Measurements from ENCODE around the gene BLOC1S5. TPM values are rescaled to one million over a fixed set of nuclear protein-coding genes. Genes with fewer than 3 reads are reported as not detected.

BLOC1S5 gene
- polyA plus RNA-seq, 10 donors = 12.1 to 16.9 (median 13.2) TPM

DNA sequence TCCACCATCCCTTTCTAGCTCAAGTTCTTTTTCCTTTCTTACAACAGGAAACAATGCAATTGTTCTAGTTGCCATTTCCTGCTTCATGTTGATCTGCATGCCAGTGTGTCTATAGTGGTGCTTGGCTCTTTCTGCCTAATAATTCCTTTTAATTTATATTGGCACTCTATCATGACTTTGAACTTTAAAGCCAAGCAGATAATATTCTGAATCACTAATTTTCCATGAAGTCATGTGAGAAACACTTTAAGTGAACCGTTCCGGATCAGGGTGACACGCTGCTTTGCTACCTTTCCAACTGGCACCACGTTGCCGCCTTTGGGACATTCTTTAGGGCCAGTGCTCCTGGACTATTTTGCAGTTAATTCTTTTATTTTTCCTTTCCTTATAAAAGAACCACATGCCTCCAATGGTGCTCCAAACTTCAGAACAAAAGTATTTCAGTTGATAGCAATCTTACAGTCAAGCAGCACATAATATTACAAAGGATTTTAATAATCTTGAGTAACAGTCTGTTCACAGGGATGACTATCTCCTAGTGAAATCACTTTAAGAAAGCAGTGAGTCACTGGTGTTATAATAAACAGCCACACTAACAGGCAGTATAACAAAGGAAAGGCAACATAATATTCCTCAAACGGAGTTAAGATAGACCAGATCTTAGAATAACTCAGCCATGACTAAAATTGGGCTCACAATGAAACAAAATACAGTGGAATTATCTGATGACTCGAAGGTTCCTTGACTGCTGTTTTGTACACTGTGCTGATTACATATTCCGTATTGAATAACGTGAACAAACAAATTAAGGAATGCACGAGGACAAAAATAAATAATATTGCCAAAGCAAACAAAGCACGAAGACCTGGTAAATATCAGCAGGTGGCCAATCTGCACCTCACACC, 19.0 kb upstream of the BLOC1S5 start:
- peak in 1 of 3 donors; percentile 66 for DNase-seq

DNA sequence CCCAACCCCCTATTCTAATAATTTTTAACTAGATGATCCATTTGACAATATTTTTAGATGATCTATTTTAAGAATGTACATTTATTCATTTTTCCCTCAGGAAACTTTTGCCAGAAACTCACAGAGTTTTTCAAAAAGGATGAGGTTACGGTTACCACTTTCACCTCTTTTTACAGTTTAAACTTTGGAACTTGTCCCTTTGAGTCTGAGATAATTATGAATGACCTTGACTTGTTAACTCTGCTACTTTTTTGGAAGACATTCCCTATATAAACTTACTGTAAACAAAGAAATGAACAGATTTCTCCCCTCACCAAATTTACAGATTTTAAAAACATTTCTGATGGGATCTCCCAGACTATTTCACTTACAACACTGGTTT, 18.4 kb upstream of the BLOC1S5 start:
- no peak for DNase-seq

- DNase-seq = no peak
Observed at GRCh38 chr6:8080362-8081151, 16.4 kb upstream of the BLOC1S5 start.

DNA sequence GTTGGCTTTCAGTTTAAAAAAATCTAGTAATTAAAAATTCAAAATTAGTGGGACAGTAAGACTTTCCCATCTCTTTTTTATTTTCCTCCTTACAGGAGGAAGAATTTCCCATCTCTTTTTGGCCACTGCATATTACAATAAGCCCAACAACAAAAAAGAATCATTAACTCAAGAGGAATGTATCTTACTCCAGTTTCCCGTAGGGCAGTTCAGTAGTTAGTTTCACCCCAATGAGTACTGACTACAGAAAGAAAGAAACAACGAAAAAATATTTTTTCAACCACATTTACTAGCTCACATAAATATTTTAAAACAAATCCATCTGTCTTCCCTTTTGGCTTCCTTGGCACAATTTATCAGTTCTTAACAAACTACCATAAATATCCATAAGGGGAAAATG, 14.9 kb upstream of the BLOC1S5 start:
- DNase-seq = no peak

DNA sequence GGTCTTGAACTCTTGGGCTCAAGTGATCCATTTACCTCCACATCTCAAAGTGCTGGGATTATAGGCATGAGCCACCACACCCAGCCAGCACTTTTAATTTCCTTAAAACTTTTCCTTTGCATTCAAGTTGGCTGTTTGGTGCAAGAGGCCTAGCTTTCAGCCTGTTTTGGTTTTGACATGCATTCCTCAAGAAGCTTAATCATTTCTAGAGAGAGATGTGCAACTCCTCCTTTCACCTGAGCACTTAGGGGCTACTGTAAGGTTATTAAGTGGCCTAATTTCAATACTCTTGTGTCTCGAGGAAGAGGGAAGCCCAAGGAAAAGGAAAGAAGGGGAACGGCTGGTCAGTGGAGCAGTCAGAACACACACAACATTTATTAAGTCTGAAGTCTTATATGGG, 13.8 kb upstream of the BLOC1S5 start:
- DNase-seq = no peak

DNA sequence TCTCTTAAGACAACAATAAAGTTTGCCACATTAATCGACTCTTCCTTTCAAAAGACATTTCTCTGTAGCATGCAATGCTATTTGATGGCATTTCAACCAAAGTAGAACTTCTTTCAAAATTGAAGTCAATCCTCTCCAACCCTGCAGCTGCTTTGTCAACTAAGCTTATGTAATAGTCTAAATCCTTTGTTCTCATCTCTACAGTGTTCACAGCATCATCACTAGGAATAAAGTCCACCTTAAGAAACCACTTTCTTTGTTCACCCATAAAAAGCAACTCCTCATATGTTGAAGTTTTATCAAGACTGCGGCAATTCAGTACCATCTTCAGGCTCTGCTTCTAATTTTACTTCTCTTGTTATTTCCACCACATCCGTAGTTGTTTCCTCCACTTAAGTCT, 11.5 kb upstream of the BLOC1S5 start:
- no peak for DNase-seq

DNA sequence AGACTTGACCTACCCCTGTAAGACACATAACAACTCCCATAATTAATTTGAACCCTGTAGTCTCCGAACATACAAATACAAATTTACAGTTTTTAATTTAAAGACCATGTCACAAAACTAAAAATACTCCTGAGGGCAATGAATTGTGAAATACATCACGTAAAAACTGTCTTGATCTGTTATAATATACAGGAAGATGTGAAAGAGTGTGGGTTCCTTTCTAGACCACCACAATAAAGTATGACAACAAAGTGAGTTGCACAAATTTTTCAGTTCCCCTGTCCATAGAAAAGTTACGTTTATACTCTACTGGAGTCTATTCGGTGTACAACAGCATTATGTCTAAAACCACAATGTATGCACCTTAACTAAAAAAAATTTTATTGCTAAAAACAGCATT, 11.0 kb upstream of the BLOC1S5 start:
- DNase-seq = no peak

DNA sequence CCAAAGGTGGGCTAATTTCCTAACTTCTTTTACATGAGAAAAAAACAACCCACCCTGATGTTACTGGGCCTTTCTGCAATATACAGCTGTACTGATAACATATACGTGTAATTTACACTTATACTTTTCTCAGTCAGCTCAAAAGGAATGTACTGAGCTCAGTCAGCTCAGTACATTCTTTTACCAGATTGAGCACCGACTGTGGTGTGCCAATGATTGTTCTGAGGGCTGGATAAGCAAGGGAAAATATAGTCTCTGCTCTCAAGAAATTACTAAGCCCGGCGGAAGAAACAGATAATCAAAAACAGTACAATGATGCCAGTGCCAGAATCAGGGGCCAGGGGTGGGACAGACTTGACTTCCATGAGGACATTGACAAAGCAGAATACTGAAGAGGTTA, 10.0 kb upstream of the BLOC1S5 start:
- DNase-seq = peak in 1 of 3 donors; percentile 9

DNA sequence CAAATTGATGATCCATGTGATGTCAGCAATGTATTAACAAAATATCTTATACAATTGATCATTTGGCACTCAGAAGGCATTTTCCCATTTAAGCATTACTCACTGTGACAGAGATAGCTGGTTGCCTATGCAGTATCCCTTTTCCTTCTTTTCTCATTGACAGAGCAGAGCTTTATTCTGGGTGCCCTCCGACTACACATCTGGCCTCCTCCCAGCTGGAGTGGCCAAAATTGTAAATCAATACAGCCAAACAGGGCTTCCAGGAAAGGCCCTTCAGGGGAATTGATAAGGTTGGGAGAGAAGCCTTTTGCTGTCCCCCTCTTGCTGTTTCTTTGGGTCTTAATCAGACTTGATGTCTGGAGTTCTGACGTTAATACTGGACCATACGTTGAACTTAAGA, 9.6 kb upstream of the BLOC1S5 start:
- no peak for DNase-seq

GRCh38 chr6:8070718-8071117, 6.5 kb upstream of the BLOC1S5 start:
- DNase-seq = no peak

DNA sequence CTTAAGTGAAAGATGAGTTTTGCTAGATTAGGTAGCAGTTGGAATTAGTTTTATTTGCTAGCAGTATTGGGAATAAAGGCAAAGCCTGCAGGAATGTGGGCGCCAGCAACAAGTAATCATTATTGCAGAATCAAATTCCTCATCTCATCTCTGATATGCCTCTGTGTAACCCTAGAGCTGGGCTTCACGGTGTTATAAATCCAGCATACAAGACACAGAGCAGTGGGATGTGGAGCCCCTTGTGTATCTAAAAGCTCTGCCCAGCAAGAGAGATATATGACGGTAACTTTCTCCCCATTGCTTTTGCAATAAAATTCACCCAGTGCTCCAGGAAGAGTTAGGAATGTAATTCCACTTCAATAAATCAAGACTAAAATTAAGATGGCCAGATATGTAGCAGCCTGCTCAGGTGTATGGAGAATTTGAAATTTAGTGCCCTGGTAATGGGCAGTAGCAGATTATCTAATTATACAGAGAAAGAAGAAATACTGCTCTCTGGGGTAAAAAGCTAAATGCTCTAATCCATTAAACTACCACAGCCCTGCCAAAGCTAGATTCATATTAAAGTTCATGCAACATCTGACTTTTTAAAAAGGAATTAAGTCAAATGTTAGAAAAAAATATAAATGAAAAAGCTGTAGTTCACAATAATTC, 5.6 kb upstream of the BLOC1S5 start:
- no peak for DNase-seq

DNA sequence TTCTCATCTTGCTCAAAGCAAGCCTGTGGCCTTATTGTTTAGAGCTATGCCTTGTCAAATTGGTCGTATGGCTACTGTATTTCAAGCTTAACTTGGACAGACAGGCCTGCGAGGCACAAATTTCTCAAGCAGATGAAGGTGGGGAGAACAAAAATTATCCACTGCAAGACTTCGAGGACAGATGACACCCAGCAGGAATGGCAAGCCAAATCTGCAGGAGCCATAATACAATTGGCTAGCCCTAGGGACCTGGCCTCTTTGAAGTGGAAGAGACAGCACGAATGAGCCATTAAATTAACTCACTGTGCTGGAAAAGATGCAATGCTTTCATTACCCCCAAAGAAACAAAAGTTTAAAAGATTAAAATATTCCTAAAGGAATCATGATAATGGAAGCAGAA, 5.0 kb upstream of the BLOC1S5 start:
- no peak for DNase-seq

- DNase-seq = no peak
Observed at GRCh38 chr6:8066108-8066507, 1.9 kb upstream of the BLOC1S5 start.

GRCh38 chr6:8065519-8065911, 1.3 kb upstream of the BLOC1S5 start:
- no peak for DNase-seq

DNA sequence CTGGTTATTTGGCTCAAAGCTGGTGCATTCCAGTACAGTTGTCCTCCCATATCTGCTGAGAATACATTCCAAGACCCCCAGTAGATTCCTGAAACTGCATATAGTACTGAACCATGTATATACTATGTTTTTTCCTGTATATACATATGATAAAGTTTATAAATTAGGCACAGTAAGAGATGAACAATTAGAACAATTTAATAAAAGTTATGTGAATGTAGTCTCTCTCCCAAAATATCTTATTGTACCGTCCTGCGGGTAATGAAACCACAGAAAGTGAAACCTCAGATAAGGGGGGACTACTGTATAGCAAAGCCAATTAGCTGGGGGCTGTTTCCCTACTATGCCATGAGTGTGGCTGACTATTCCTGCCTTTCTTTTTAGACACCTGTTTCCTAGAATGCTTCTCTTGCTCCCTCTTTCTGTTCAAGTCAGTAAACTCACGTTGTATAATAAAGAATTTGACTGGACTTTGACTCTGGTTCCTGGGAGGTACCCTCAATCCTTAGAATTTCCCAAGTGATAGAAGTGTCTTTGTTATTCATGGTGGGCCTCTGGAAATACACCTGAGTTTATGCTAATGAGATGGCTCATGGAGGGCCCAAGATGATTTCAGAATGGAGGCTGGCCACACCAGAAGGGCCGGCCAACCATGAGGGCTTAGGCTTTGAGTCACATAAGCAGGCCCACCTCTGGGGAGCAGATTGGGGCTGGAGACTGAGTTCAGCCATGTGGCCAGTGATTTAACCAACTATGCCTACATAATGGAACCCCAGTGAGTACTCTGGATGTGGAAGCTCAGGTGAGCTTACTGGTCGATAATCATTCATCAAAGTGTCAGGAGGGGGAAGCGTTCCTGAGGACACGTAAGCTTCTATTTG, 689 bp upstream of the BLOC1S5 start:
- peak in 1 of 3 donors; percentile 3 for DNase-seq

DNA sequence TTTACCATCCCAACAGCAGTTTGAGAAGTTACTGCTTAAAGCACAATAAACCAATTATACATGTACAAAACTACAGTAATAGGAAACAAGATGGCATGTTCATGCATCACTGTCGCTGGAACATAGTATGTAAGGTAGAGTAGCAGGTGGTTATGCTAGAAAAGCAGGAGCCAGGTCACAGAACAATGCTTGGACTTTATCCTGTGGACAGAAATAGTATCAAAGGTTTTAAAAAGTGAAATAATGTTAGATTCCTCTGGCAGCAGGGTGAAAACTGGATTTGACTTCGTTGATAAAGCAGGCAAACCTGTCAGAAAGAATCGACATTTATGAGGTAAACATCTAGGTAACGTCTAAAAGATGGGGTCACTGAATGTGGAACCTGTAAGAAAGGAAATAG, 2.5 kb downstream of the BLOC1S5 start:
- DNase-seq = no peak

DNA sequence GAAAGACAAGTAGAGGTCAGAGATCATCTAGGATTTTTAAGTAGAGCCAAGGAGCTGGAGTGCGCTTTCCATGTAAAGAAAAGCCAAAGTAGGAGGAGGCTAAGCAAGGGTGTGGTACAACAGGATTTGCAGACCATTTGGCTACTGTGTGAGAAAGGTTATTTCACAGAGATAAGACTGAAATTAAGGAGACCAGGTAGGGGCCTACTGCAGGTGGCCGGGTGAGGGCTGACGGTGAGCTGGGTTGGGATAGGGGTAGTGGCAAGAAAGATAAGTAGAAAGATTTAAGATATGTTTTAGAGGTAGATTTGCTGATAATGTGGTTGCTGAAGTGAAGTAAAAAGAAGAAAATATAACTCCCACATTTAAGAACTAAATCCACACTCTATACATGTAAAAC, 3.8 kb downstream of the BLOC1S5 start:
- DNase-seq = no peak

DNA sequence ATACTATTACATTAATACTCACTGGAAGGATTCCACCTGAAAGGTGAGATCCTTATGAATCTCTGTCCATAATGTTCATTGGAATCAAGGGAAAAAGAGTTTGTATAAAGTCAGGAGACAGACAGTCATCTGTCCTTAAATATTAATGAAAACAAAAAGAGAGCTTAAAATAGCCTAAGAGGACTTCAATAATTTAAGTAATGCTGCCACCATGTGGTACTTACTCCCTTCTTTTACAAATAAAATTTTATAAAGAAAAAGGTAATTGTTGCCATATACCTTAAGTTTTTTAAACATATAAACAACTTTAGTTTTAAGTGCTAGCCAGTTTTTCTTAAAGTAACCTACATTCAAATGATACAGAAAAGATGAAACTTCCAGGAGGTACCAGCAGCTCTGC, 5.1 kb downstream of the BLOC1S5 start:
- peak; percentile 12 to 41 (median 21) for DNase-seq

- DNase-seq = no peak
Observed at GRCh38 chr6:8057793-8058192, 6.4 kb downstream of the BLOC1S5 start.

DNA sequence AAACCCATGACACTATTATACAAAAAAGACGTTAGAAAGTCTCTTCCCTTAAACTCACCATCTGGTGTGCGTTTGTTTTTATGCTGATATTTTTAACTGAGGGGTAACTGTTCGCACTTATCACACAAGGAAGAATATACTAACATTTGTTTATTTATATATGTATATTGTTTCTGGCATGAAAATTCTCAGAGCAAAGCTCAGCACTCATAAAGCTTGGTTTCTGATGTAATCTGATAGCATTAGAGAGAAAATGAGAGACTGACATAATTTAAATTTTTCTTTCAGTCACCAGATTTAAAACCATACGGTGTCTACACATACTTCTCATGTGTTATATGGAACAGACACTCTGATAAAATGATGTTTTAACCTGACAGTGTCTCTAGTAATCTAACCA, 6.9 kb downstream of the BLOC1S5 start:
- no peak for DNase-seq

DNA sequence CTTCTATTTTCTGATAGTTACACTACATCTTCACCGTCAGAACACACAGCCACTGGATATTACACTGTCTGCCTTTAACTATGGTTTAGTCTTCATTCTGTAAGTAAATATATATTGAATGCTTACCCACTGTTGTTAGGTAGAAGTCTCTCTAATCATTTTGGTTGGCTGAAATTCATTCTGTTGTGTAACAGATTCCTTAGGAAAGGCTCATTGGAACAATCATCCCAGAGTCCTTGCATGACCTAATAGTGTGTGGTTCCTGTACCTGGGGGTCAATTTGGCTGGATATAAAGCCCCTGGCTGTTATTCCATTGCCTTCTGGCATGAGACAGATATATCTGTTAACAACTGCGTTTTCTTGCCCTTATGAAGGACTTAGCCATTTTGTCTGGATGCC, 9.9 kb downstream of the BLOC1S5 start:
- DNase-seq = no peak

Data from muscle of back (tissue), 11 donors.